ENCODE results near the gene MISP3.

The MISP3 gene

DNA sequence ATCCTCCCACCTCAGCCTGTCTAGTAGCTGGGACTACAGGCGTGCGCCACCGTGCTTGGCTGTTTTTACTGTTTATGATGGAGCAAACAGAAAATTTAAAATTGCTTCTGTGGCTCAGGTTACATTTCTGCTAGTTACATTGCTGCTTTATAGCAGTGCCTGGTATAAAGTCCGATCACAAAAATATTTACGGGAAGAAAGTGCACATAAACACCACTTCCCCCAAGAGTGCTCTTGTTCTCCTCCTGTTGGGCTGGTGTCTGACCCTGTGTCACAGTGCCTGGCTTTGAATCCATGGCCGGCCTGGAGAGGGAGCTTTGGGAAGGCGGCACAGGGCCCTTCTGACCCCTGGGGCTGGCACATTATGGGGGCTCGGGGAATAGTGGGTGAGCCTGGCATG lies 33.1 kb downstream of the MISP3 start:
- DNase-seq: no peak

GRCh38 chr19:14106840-14107239 lies 34.3 kb downstream of the MISP3 start:
- DNase-seq: no peak

DNA sequence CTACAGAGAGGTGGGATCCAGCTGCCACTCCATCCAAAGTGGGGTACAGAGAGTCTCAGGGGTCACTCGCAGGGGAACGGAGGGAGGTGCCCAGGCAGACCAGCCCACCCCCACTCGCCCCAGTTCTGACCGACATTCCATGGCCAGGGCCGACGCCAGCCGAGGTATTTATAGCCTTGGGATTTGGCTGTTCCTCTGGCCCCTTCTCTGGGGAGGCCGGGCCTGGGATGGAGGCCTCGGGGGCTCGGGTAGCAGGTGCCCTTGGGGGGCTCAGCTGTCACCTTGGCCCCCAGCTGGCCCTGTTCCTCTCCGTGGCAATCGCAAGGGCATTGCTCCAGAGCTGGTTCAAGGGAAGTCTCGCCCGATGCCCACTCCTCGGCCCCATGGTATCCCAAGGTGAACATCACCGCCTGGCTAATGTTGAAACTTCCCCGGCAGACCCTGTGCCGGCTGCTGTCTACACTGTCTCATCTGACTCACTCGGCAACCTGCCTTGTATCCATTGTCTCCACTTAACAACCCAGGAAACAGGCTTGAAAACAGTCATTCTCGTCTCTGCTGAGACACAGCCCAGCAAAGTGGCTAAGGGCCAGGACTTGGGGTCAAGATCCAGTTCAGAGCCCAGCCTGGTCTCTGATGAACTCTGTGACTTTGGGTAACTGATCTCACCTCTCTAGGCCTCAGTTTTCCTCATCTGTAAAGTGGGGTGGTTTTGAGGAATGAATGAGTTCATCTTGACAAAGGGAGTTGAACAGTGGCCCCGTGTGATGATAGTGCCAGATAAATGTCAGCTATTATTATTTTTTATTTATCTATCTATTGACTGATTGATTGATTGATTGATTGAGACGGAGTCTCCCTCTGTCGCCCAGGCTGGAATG lies 35.2 kb downstream of the MISP3 start:
- no peak for DNase-seq

DNA sequence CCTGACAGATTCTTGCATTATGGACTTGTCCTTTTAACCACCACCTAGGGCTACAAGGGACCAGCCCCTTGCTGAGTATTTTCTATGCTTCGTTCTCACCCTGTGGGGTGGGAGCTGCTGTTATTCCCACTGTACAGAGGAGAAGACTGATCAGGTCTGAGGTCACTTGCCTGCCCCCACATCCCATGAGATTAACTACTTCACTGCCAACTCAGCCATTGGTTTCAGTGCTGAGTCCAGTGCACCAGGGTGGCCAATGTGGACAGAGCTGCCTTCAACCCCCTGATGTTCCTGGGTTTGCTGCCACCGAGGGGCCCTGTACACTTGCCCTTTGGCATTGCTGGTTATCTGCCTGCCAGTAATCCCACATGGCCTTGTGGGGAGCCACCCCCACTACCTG lies 38.1 kb downstream of the MISP3 start:
- no peak for DNase-seq

DNA sequence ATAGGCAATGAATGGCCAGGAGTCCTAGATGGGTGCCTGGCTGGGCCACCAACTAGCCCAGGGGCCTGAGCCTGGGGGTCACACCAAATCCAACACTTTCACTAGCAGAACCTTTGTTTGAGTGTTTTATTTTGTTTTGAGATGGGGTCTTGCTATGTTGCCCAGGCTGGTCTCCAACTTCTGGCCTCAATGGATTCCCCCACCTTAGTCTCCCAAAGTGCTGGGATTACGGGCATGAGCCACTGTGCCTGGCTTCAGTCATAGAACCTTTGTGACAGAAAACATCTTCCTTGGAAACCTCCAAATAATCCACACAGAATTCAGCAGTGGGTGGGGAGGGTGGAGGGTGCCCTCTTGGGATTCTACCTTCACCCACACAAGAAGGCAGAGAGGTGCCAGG lies 38.9 kb downstream of the MISP3 start:
- DNase-seq: no peak

GRCh38 chr19:14112051-14112808 lies 39.6 kb downstream of the MISP3 start:
- no peak for DNase-seq

- no peak for DNase-seq
These were observed 40.3 kb downstream of the MISP3 start for GRCh38 chr19:14112809-14113385.

DNA sequence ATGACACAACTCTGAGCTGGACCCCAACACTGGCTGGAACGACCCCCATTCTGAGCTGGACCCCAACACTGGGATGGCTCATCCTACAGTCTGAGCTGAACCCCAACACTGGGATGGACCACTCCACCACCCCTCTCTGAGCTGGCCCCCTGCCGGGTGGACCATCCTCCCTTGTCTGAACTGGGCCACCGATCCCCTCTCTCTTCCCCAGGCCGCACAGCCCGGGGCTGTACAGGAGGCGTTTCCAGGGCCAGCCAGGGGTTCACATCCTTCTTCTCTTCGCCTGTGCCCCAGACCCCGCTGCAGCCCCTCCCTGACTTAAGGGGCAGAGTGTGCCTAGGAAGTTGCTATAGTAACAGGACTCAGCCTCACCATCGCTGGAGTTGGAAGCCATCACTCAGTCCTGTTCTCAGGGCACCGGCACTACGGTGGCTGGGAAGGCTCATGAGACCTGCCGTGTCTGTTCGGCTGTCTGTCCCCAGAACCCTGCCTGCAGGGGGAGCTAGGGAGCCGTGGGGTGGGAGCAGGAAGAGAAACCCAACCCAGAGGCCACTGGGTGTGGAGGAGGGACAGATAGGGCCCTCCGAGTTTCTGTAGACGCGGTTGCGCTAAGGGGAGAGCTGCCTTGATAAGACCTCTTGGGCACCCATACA lies 41.3 kb downstream of the MISP3 start:
- no peak for DNase-seq

- DNase-seq: no peak
These were observed 41.9 kb downstream of the MISP3 start for GRCh38 chr19:14114439-14114838.

DNA sequence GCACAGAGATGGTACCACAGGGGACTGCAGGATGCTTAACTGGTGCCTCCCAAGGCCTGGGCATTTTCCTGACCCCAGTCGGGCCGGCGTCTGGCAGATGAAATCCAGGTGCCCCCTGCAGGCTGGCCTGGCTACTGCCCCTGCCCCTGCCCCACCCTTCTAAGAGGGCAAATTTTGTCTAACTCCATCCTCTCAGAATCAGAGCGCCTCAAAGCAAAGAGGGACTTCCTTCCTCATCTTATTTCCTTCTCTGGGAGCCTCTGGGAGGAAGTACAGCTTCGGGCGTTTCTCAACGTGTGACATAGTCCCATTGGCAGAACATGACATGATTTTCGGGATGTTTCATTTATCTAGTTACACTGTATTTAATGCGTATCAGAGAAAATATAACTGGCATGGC lies 42.3 kb downstream of the MISP3 start:
- DNase-seq: no peak

- DNase-seq: no peak
These were observed 43.2 kb downstream of the MISP3 start for GRCh38 chr19:14115756-14116155.

DNA sequence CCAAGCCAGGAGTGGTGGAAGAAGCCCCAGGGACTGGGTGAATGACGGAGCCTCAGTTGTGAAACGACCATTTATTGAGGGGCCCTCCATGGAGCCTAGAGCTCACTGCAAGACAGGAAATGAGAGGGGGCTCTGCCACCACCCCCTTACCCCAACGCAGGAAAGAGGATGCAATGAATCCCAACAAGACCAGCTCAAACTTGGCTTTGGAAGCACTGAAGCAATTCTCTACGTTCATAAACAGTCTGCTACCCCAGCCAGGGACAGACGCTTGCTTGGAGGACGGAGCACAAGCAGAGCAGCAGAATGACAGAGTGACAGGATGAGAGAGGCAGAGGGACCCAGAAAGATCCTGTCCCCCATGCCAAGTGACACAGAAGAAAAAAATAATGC lies 43.9 kb downstream of the MISP3 start:
- no peak for DNase-seq

- no peak for DNase-seq
These were observed 44.5 kb downstream of the MISP3 start for GRCh38 chr19:14116918-14117578.

DNA sequence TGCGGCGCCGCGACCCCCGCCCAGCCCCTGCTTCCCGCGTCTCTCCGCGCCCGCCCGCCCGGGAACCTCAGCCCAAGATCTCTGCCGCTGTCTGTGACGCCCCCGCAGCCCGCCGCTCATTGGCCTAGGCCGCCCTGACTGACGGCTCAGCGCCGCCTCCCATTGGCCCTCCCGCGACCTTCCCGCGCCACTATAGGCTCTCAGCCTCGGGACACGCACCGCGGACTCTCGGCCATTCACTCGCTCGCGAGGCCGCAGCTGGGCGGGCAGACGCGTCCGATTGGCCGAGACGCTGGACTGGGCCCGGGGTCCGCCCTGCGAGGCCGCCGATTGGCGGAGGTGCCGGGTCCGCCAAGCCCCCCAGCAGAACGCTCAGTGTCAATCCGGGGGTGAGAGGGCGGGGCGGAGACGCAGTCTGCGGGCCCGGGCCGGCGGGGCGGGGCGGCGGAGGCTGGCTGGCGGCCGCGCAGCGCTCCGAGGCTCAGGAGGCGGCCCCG lies 45.1 kb downstream of the MISP3 start, which contains the start of gene PRKACA:
Gene PRKACA, minus strand, starts transcription at position 95 of the 497 bp plus-strand sequence. CDS start 215 bp downstream, outside the sequence.
- peak; percentile 89 to 97 for DNase-seq

DNA sequence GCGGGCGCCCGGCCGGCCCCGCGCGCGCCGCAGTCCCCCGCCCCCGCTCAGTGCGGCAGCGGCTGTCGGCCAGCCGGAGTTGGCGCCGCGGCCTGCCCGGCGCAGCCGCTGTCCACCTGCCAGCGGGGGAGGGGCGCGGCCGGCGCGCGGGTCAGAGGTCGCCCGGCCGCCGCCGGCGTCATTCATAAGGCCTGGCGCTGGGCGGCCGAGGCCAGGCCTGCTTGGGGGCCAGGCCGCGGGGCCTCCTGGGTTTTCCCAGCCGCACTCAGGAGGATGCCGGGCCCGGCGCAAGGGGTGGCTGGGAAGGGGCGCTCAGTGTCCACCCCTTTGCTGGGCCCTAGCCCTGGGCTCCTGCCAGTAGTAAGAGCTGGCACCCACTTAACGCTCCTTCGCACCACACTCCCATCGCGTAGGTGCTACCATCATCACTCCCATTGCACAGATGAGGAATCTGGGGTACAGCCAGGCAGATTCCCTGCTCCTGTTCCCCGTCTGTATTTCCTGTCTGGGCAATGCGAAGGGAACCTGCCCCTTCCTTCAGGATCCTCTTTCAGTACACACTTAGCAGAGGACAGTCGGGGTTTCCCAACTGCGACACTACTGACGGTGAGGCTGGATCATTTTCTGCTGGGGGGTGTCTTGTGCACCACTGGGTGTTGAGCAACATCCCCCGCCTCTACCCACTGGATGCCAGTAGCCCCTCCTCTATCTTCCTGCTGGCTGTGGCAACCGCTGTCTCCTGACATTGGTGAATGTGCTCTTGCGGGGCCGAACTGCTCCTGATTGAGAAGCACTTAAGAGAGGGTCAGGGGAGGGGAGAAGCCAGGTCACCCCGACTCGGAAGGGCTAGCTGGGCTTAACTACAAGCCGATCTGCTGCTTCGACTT lies 45.8 kb downstream of the MISP3 start:
- peak in 1 of 2 experiments; percentile 65 for DNase-seq

DNA sequence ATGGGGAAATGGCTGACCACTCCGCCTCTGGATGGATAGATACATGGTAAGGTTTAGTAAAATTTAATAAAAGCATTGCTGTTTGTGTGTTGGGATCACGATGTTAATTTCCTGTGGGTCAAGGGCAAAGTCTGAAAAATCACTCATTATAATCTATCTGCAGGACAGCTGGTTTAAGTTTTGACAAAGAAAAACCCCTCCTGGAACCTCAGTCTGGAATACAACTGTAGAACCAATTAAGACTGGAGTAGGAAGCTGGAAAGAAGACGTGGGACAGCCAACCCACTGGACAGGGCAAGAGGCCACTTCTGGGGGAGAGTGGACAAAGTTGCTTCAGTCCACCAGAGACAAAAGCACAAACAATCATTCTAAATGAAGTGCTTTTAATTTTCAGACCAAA lies 46.6 kb downstream of the MISP3 start:
- no peak for DNase-seq

GRCh38 chr19:14119644-14120496 lies 47.3 kb downstream of the MISP3 start:
- DNase-seq: no peak

DNA sequence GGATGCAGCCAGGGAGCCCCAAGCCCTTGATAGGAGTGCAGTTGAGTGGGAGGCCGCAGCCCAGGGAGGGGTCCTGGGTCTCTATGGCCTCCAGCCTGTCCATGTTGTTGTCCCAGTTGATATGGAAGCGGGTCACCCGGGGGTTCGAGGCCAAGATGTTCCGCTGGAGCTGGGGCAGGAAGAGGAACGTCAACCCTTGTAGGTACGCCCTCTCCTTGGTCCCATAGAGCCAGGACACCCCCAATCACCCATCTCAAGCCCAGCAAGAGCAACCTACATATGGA lies 47.9 kb downstream of the MISP3 start:
- DNase-seq: no peak

DNA sequence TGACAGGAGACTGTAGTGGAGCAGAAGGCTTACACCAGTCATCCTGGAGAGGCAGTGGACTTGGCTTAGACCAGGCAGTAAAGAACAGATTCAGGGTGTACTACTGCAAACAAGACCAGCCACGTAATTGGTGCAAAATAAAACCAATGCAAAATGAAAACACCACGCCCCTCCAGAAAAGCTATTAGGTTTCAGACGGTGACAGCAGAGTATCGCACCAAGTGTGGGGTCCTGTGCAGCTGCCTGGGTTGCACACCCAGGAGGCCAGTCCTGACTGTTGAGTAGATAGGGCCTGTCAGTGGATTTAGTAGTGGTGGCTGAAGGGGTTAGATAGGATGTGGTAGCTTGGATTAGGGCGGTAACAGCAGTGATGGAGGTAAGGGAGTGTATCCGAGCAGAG lies 50.3 kb downstream of the MISP3 start:
- DNase-seq: no peak

Measured in NCI-H526 (cell line).